ENCODE data around the gene PRR7.

PRR7 gene

DNA sequence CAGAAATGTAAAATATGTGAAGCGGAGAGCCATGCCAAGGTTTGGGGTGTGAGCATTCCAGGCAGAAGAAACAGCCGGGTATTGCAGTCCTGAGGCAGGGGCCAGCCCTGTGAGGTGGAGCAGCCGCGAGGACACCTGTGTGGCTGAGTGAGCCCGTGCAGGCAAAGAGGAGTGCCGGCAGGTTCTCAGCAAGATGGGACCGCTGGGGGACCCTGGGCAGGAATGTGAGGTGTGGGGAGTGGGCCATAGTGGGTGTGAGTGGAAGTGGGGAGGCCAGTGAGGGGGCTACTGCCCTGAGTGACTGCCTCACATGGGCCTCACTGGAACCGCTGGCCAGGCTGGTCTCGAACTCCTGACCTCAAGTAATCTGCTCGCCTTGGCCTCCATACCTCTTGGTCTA is 8.1 kb upstream of the PRR7 start:
- no peak for DNase-seq

DNA sequence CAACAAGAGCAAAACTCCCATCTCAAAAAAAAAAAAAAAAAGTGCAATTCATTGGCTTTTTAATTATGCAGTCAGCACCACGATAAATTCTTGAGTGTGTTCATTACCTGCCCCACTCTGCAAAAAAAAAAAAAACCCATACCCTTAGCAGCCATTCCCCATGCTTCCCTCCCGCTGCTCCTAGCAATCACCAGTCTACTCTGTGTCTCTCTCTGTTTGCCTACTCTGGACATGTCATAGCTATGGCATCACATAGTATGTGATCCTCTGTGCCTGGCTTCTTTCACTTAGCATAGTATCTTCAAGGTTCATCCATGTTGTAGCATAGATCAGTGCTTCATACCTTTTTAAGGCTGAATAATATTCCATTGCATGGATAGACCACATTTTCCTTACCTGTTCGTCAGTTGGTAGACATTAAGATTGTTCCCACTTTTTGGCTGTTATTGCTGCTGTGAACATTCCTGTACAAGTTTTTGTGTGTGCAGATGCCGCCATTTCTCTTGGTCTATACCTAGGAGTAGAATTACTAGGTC is 7.0 kb upstream of the PRR7 start:
- DNase-seq = no peak

DNA sequence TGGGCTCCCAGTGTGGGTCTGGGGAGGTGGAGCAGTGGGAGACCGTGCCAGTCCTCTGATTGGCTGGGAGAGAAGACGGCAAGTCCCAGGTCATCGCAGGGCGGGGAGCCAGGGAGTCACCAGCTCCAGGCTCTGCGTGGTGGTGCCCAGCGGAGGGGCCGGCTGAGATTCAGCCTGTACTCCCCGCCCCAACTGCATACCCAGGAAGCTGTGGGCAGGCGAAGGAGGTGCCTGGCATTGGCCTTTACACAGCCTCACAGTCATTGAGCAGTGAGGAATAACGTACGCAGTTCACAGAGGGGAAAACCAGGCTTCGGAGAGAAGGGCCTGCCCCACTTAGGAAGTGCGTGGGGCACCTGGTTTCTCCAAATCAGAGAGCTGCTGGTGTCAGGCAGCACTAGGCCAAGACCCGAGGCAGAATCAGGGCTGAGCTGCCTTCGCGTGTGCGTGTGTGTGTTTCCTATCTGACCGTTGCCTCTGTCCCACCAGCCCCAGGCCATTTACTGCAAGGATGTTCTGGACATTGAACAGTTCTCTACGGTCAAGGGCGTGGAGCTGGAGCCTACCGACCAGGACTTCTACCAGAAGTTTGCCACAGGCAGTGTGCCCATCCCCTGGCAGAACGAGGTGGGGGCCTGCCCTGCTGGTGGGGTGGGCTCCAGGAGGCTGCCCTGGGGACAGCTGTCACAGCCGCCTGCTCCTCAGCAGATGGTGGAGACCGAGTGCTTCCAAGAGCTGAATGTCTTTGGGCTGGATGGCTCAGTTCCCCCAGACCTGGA is 6.2 kb upstream of the PRR7 start:
- peak; percentile 62 for DNase-seq

DNA sequence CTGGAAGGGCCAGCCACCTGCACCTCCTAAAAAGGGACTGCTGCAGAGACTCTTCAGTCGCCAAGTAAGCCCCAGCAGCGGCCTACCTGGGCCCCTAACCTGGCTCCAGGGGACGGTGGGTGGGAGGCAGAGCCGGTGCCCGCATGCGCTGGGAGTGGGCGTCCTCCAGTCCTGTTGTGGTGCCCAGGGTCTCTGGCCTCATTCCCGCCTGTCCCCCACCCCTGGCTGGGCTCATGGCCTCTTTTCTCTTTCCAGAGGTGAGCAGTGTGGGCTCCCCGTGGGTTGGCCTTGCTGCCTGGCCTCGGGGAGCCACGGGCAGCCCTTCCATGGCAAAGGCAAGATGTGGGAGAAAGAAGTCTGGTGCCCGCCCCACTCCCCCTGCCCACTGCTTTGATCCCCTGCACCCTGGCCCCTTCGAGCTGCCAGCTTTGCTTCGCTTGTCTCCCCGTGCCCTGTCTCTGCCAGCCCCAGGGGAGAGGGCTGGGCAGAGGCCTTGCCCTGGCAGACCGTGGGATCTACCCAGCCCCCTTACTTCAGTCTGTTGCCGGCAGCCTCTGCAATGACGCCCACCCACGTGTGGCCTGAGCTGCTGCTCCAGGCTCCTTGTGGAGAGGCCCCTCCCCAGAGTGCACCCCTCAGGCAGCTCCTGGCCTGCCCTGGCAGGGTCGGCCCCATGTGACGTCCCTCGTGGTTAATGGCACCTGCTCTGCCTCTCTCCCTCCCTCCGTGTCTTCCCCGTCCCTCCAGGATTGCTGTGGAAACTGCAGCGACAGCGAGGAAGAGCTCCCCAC is 5.4 kb upstream of the PRR7 start:
- no peak for DNase-seq

DNA sequence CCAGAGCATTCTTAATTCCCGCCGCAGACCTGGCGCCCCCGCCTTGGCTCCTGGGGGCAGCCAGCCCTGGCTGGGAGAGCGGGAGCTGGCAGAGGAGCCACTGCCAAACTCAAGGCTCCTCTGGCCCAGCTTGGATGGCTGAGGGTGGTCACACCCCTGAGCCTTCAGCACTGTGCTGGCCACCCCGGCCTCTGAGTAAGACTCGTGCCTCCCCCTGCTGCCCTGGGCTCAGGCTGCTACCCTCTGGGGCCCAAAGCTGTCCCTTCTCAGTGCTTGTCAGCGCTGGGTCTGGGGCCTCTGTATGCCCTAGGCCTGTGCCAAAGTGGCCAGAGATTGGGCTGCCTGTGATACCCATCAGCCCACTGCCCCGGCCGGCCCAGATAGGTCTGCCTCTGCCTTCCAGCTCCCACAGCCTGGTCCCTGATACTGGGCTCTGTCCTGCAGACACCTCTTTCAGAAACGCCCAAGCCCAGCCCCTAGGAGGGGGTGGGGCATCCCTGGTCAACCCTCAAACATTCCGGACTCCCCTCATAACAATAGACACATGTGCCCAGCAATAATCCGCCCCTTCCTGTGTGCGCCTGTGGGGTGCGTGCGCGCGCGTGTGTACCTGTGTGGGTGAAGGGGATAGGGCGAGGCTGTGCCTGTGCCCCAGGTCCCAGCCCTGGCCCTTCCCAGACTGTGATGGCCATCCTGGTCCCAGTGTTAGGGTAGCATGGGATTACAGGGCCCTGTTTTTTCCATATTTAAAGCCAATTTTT is 4.4 kb upstream of the PRR7 start:
- DNase-seq = no peak

DNA sequence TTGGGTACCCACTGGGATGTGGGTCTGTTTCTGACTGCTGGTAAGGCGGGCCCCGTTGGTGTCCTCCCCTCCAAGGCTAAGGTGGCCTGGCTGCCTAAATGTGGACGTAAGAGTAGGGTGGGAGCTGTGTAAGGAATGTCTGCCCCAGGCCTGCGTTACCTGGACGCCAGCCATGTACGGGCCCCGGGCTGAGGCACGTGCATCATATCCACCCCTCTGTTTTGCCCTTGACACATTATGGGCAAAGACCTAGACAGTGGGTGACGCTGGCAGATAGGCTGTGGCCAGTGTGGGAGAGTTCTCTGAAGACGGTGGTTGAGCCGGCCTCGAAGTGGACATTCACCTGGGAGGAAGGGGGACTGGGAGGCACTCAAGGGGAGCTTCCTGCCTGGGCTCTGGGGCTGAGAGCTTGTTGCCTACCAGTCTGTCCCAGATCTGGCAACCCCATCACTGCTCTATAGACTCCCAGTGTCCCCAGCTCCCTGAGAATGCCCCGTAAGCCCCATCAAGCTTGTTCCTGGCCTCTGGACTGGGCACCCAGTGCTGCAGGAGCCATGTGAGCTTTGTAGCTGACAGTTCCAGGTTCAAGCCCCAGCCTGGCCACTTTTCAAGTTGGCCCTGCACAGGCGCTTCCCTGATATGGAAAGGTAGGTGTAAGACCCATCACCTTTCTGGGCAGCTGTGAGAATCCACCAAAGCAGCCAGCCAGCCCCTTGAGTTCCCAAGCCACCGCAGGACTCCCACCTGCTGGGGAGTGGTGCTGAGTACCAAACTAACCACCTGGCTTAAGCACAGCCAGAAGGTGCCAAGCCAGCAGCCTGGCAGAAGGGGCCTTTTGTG is 3.2 kb upstream of the PRR7 start:
- no peak for DNase-seq

DNA sequence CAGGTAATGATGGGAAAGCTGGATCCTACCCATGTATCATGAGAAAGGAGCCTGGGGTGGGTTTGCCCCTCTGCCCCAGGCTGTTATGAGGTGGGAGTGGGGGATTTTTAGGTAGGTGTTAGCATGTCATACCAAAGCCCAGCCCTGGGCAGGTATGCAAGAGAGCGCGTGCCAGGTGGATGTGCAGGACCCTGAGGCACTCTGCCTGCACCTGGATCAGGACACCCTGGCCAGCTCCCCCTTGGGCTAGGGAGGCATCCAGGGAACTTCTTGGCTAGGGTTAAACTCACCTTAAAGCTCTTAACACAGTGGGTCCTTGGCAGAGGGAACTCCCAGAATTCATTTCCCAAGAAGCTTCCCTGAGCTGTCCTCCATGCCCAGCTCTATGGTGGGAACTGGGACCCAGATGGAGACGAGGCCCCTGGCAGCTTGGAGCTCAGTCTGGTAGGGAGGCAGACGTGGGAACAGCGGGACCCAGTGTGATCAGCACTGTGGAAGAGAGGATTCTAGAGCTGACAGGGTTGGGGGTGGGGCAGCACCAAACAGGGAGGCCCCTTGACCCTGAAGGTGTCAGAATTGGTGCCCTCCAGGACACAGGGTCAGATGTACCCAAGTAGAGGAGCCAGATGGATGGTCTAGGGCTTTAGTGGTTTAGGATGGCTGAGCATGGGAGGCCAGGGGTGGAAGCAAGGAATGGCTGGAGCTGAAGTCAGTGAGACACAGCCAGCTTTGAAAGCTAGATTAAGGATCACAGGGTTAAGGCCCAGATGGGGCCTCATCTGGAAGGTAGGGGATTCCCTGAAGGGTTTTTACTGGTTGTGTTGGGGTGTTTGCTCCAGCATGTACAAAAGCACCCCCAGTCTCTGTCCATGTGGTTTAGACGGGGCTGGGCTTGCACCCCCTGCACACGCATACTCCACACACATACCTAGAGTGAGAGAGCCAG is 2.2 kb upstream of the PRR7 start:
- peak; percentile 34 for DNase-seq

GRCh38 chr5:177445052-177445916 is 1.3 kb upstream of the PRR7 start:
- DNase-seq = peak; percentile 36

- DNase-seq = no peak
Observed at GRCh38 chr5:177445917-177446199, 756 bp upstream of the PRR7 start.

DNA sequence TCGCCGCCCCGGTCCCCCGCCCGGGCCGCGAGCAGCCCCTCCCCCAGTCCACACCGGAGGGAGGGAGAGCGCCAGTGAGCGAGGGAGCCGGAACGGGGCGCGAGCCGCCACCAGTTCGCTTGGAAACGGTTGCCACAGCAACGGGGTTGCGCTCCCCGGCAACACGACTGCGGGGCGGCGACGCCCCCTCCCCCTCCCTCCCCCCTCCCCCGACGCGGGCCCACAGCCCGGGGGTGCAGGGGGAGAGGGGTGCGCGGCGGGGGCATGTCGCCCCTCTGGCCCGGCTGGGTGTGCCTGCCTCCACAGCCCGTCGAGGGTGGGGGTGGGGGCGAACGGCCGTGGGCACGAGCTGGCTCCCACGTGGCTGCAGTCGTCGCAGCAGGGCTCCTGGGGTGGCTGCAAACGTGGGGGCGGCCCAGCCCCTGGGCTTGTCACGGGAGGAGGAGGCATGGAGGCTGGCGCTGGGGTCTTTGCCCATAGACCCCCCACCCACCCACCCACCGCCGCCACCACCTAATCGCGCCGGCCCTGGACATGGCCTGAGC is 524 bp downstream of the PRR7 start:
- peak; percentile 79 for DNase-seq

- peak; percentile 46 for DNase-seq
Observed at GRCh38 chr5:177447611-177448243, 1.1 kb downstream of the PRR7 start.

GRCh38 chr5:177448244-177448950 is 1.8 kb downstream of the PRR7 start:
- no peak for DNase-seq

DNA sequence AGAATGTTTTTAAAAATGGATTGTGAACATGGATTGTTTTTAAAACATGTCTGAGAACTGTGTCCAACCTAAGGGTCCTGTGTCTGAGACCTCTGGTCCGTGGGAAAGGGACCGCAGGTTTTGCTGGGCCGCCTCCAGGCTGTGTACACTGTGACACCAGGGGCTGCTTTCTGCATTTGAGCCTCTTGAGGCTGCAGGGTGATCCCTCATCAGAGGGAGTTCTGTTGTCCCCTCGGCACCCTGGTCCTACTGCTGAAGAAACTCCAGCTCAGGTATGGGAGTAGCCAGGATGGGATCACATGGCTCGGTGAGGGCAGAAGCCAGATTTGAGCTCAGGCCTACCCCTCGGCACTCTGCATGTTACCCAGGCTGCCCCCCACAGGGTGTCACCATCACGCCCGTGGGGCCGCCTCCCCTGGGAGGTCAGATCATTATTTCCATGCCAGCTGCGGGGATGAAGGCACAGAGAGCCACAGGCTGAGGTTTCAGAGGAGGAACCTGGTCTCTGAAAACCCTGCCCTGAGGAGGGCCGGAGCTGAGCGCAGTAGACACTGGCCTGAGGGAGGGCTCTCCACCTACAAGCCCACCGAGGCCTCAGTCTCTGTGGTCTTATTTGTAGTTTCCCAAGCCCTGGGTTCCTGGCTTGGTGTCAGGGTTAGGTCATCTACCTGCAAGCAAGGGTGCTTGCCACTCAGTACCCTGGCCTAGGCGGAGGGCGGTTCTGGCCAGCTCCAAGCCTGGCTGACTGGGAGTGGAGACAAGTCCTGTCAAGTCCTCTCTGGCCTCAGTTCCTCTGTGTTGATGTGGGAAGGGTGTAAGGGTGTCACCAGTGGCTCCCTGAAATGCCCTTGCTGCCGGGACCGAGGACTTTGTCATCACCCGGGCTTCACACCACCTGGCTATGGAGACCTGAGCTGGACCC is 2.8 kb downstream of the PRR7 start:
- DNase-seq = no peak

DNA sequence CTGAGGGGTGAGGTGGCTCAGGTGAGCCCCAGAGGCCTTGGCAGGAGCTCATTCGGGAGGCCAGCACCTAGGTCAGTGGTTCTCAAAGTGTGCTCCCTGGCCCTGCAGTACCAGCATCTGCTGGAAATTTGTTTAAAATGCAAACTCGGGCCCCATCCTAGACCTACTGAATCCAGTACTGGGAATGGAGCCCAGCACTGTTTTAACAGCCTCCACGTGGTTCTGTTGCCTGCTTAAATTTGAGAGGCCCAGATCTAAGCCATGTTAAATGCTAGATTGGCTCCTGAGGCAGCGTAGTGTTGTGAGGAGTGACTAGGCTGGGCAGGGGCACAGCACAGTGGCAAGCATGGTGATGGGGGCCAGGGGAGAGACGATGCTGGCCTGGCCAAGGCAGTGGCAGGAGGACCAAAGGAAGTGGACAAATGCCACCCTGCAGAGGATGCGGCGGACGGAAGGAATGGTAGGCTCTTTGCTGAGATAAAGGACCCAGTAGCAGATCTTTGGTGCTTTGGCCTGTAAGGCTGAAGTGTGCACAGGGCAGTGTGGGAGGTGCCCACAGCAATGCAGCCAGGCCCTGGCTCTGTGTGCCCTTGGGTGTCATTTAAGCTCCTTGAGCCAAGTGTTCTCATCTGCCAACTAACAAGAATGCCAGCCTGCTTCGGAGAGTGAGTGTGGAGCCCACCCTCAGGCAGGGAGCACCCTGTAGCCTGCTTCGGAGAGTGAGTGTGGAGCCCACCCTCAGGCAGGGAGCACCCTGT is 4.2 kb downstream of the PRR7 start:
- DNase-seq = no peak

DNA sequence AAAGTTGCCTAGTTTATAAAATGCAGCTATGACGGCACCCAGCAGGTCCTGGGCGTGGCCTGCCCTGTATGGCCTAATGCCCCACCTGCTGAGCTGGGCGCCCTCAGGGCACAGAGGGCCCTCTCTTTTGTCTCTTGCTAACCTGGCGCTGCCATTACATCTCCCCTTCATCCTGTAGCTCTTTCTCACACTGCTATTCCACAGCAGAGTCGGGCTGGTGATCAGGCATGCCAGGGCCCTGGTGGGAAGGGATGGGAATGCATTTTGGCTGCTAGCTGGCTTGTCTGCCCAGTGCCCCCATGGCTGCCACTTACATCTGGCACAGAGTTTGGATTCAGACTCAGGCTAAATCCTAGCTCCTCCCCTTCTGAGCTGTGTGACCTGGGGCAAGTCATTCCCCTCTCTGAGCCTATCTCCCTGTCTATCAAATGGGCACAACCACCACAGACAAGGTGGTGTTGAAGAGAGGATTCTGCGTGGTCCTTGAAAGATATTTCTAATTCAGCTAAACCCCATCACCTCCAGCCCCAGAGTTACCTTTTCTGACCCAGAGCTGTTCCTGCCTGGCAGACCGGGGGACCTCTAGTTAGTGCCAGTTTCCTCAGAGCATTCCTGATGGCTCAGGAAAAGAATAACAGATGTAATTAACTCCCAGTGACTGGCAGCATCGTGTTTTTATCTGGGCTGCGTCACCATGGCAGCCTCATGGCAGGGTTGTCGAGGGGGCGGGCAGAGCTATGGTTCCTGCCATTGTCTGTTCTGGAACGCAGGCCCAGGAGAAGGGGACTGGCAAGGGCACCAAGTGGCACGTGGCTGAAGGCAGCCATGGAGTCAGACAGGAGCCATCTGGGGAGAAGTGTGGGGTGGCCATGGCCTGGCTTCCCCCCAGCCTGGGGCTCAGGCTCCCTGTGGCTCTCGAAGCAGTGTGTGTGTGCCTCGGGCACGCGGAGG is 6.3 kb downstream of the PRR7 start:
- no peak for DNase-seq
